SU-DHL-6 (cell line): ENCODE measurements around the gene TECRL.

ENCODE experiments used
- H2AFZ ChIP-seq: fragments of 200-600 bp; sonication (generic); 2 replicates; pipeline ENCODE4 v1.6.1; 2014; ENCODE audit warnings: low read depth, mild to moderate bottlenecking, moderate library complexity, mixed read lengths, antibody characterized with exemption, low read length; ENCODE audit not compliant: severe bottlenecking
- H3F3A ChIP-seq: fragments of 200-600 bp; shearing (Covaris generic); 2 replicates; pipeline ENCODE4 v1.6.0; 2016; ENCODE audit warnings: antibody characterized with exemption, mild to moderate bottlenecking; ENCODE audit not compliant: insufficient read depth
- H3K27ac ChIP-seq: fragments of 200-600 bp; sonication (generic); 2 replicates; pipeline ENCODE4 v1.5.1; 2016; ENCODE audit warnings: low read depth, mild to moderate bottlenecking, low read length, moderate library complexity, mixed read lengths
- H3K27me3 ChIP-seq: fragments of 200-600 bp; sonication (generic), shearing (Covaris generic); 2 replicates; pipeline ENCODE4 v1.6.0; 2014; ENCODE audit warnings: mild to moderate bottlenecking, low read length
- H3K36me3 ChIP-seq: fragments of 200-600 bp; sonication (generic); 2 replicates; pipeline ENCODE4 v1.6.1; 2014; ENCODE audit warnings: mild to moderate bottlenecking, low read length, mixed read lengths
- H3K4me2 ChIP-seq: fragments of 300-600, 200-600 bp; shearing (Covaris generic), sonication (generic); 2 replicates; pipeline ENCODE4 v1.6.0; 2014; ENCODE audit warnings: low read length, low read depth, mild to moderate bottlenecking; ENCODE audit not compliant: poor library complexity, severe bottlenecking
- H3K4me3 ChIP-seq: fragments of 200-600 bp; sonication (generic); 2 replicates; pipeline ENCODE4 v1.5.1; 2014; ENCODE audit warnings: antibody characterized with exemption, low read length, mild to moderate bottlenecking, mixed read lengths; ENCODE audit not compliant: insufficient read depth, poor library complexity, severe bottlenecking
- H3K79me2 ChIP-seq: fragments of 200-600 bp; sonication (generic); 2 replicates; pipeline ENCODE4 v1.6.1; 2014; ENCODE audit warnings: mild to moderate bottlenecking, low read length, moderate library complexity; ENCODE audit not compliant: insufficient read depth
- H3K9ac ChIP-seq: fragments of 200-600 bp; sonication (generic); 2 replicates; pipeline ENCODE4 v1.7.0; 2014; ENCODE audit warnings: mild to moderate bottlenecking, low read length
- H3K9me2 ChIP-seq: fragments of 200-600 bp; sonication (generic); replicated peaks from 2 replicates; pipeline ENCODE4 v1.6.1; 2014; ENCODE audit warnings: low read length; ENCODE audit not compliant: insufficient read depth
- H3K9me3 ChIP-seq: fragments of 200-600 bp; sonication (generic); 2 replicates; pipeline ENCODE4 v1.6.1; 2014; ENCODE audit warnings: low read length, mixed read lengths; ENCODE audit not compliant: insufficient read depth
- H4K20me1 ChIP-seq: fragments of 200-600 bp; sonication (generic); 2 replicates; pipeline ENCODE4 v1.6.1; 2014; ENCODE audit warnings: low read depth, mild to moderate bottlenecking, antibody characterized with exemption, low read length, moderate library complexity, mixed read lengths
- EZH2phosphoT487 ChIP-seq: fragments of 200-600 bp; sonication (generic), shearing (Covaris generic); conservative IDR thresholded peaks from 2 replicates; pipeline ENCODE4 v1.6.1; 2018; ENCODE audit warnings: mild to moderate bottlenecking, antibody characterized with exemption, low read length, moderate library complexity, mixed read lengths
- TF ChIP-seq, protein P1 (sequence below): fragments of 200-600 bp; sonication (generic); IDR thresholded peaks from one replicate; pipeline ENCODE4 v1.5.1; 2017; ENCODE audit warnings: antibody characterized with exemption, mild to moderate bottlenecking, low read length, moderate library complexity; ENCODE audit not compliant: insufficient read depth, poor library complexity, severe bottlenecking

Gene TECRL

DNA sequence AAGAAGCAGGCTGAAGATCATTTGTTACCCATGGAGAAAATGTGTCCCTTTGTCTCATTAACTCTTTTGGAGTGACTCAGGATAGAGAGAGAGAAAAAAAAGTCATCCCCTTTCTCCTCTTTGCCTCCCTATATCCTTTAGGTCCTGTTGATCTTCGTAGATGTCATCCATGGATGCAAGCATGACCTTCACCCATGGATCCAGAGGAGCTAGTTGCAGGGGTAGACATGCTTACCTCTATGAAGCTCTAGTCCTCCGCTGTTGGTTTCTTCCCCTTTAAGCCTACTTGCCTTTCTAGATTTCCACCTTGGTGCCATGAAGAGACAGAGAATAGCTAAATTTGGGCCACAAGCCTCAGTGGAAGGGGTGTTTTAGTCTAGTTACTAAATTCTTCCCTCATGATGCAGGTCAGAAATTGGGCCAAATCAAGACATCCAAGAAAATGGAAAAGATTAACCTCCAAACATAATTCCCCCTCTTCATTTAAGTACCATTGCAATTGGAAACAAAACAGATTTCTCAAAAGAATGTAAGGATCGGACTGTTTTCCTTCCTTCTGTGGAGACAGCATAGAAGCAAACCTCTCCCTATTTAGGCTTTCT lies 178.4 kb downstream of the TECRL start:
- no peak overlapping the region for H2AFZ ChIP-seq
- H3K36me3 ChIP-seq, result no peaks in the 10 kb centered on the region
- no peaks in the 10 kb centered on the region for H4K20me1 ChIP-seq
- no peaks in the 10 kb centered on the region for H3K79me2 ChIP-seq
- H3K9me3 ChIP-seq, result peaks cover 6% of the 10 kb centered on the region; the same call in 1 of the 2 replicates
- no peak overlapping the region for H3K4me3 ChIP-seq
- no peak overlapping the region for H3K4me2 ChIP-seq
- no peaks in the 10 kb centered on the region for H3K27me3 ChIP-seq
- no peaks in the 10 kb centered on the region for H3F3A ChIP-seq
- TF ChIP-seq, protein P1, sequence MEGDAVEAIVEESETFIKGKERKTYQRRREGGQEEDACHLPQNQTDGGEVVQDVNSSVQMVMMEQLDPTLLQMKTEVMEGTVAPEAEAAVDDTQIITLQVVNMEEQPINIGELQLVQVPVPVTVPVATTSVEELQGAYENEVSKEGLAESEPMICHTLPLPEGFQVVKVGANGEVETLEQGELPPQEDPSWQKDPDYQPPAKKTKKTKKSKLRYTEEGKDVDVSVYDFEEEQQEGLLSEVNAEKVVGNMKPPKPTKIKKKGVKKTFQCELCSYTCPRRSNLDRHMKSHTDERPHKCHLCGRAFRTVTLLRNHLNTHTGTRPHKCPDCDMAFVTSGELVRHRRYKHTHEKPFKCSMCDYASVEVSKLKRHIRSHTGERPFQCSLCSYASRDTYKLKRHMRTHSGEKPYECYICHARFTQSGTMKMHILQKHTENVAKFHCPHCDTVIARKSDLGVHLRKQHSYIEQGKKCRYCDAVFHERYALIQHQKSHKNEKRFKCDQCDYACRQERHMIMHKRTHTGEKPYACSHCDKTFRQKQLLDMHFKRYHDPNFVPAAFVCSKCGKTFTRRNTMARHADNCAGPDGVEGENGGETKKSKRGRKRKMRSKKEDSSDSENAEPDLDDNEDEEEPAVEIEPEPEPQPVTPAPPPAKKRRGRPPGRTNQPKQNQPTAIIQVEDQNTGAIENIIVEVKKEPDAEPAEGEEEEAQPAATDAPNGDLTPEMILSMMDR, result no peak
- no peak for TF ChIP-seq EZH2phosphoT487
- no peak overlapping the region for H3K27ac ChIP-seq
- no peaks in the 10 kb centered on the region for H3K9me2 ChIP-seq
- no peak overlapping the region for H3K9ac ChIP-seq
